ENCODE results near the gene ZNF688. TPM values are rescaled to one million over a fixed set of nuclear protein-coding genes. Genes with fewer than 3 reads are reported as not detected.

ZNF688 gene
- total and polyA plus RNA-seq, 2 of the 13 experiments (the other 11 are each of a cell fraction or from before 2014, with no cell fraction given) = 2.4 to 5.4 TPM

DNA sequence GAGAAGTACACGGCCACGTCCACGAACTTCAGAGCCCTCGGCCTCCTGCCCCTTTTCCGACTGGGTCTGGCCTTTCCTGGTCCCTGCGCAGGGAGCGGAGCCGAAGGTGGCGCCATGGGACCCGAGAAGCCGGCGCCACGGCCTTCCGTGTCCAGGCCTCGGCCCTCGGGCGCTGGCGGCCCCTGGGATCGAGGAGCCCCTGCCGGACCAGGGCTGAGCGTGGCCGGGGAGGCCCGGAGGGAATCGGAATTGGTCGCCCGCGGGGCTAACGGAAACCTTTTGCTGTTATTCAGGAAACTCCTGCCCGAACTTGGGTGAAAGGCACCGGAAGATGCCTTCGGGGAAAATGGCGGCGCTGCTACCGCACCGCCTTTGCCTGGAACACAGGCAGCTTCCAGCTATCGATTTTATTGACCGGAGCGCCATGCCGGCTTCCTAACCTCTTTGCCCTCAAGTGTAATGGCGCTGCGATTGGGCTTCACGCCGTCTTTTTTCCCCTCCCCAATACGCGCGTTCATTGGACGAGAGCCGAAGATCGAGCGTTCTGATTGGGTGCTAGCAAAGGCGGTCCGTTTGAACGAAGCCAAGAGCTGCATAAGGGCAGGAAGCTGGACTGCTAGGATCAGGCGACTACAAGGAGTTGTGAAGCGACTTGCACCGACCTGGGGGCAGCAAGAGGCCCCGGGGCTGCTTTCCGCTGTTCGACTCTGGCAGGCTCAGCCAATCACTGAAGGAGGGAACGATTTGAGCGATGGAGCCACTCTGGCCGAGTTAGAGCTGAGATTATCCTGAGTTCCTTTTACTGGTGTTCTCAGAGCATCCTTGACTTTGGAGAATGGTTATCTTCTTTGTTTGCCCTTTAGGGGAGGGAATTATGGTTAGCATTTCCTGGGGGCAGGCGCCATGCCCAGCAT is 38.7 kb upstream of the ZNF688 start, which contains the start of gene ZNF689 (continued):
- peak; percentile 68; the same call in 1 of the 2 replicates for TF ChIP-seq ZFP41 (CRISPR knock-in tag; IDR thresholded peaks at IDR 0.05; ENCODE audit: borderline replicate concordance)
- peak; percentile 65 for TF ChIP-seq RBM22 (optimal IDR thresholded peaks at IDR 0.05; ENCODE audit: low read length)
- TF ChIP-seq ZNF777 (CRISPR knock-in tag; IDR thresholded peaks at IDR 0.05) = peak; percentile 99
- TF ChIP-seq, protein P1, sequence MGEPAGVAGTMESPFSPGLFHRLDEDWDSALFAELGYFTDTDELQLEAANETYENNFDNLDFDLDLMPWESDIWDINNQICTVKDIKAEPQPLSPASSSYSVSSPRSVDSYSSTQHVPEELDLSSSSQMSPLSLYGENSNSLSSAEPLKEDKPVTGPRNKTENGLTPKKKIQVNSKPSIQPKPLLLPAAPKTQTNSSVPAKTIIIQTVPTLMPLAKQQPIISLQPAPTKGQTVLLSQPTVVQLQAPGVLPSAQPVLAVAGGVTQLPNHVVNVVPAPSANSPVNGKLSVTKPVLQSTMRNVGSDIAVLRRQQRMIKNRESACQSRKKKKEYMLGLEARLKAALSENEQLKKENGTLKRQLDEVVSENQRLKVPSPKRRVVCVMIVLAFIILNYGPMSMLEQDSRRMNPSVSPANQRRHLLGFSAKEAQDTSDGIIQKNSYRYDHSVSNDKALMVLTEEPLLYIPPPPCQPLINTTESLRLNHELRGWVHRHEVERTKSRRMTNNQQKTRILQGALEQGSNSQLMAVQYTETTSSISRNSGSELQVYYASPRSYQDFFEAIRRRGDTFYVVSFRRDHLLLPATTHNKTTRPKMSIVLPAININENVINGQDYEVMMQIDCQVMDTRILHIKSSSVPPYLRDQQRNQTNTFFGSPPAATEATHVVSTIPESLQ (CRISPR knock-in tag; conservative IDR thresholded peaks at IDR 0.05) = peak; percentile 95
- TF ChIP-seq ZNF350 (CRISPR knock-in tag; IDR thresholded peaks at IDR 0.05; ENCODE audit: borderline replicate concordance, low read depth) = peak; percentile 97
- TF ChIP-seq, protein P2, sequence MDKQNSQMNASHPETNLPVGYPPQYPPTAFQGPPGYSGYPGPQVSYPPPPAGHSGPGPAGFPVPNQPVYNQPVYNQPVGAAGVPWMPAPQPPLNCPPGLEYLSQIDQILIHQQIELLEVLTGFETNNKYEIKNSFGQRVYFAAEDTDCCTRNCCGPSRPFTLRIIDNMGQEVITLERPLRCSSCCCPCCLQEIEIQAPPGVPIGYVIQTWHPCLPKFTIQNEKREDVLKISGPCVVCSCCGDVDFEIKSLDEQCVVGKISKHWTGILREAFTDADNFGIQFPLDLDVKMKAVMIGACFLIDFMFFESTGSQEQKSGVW (CRISPR knock-in tag; IDR thresholded peaks at IDR 0.05; ENCODE audit: borderline replicate concordance) = no peak
- TF ChIP-seq, protein P3, sequence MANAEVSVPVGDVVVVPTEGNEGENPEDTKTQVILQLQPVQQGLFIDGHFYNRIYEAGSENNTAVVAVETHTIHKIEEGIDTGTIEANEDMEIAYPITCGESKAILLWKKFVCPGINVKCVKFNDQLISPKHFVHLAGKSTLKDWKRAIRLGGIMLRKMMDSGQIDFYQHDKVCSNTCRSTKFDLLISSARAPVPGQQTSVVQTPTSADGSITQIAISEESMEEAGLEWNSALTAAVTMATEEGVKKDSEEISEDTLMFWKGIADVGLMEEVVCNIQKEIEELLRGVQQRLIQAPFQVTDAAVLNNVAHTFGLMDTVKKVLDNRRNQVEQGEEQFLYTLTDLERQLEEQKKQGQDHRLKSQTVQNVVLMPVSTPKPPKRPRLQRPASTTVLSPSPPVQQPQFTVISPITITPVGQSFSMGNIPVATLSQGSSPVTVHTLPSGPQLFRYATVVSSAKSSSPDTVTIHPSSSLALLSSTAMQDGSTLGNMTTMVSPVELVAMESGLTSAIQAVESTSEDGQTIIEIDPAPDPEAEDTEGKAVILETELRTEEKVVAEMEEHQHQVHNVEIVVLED (CRISPR knock-in tag; IDR thresholded peaks at IDR 0.05; ENCODE audit: borderline replicate concordance) = peak; percentile 89
- TF ChIP-seq ZNF354B (CRISPR knock-in tag; IDR thresholded peaks at IDR 0.05) = 0 out of 2 replicates have a peak, but pooled peaks have one; percentile 82
- TF ChIP-seq ZNF207 (IDR thresholded peaks at IDR 0.05; ENCODE audit: borderline replicate concordance) = no peak
- TF ChIP-seq, protein P4, sequence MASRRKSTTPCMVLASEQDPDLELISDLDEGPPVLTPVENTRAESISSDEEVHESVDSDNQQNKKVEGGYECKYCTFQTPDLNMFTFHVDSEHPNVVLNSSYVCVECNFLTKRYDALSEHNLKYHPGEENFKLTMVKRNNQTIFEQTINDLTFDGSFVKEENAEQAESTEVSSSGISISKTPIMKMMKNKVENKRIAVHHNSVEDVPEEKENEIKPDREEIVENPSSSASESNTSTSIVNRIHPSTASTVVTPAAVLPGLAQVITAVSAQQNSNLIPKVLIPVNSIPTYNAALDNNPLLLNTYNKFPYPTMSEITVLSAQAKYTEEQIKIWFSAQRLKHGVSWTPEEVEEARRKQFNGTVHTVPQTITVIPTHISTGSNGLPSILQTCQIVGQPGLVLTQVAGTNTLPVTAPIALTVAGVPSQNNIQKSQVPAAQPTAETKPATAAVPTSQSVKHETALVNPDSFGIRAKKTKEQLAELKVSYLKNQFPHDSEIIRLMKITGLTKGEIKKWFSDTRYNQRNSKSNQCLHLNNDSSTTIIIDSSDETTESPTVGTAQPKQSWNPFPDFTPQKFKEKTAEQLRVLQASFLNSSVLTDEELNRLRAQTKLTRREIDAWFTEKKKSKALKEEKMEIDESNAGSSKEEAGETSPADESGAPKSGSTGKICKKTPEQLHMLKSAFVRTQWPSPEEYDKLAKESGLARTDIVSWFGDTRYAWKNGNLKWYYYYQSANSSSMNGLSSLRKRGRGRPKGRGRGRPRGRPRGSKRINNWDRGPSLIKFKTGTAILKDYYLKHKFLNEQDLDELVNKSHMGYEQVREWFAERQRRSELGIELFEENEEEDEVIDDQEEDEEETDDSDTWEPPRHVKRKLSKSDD (CRISPR knock-in tag; IDR thresholded peaks at IDR 0.05; ENCODE audit: low read depth) = peak; percentile 93
- no peak for TF ChIP-seq JUNB (CRISPR knock-in tag; IDR thresholded peaks at IDR 0.05; ENCODE audit: borderline replicate concordance)
- TF ChIP-seq NKX3-1 (CRISPR knock-in tag; IDR thresholded peaks at IDR 0.05) = peak; percentile 89; the same call in 1 of the 2 replicates
- TF ChIP-seq ASH2L (IDR thresholded peaks at IDR 0.05; ENCODE audit: insufficient read length, low read depth, low read length) = peak; percentile 95
- TF ChIP-seq ZNF30 (CRISPR knock-in tag; IDR thresholded peaks at IDR 0.05) = peak; percentile 80; the same call in 1 of the 2 replicates
- peak; percentile 94; the same call in 1 of the 2 replicates for TF ChIP-seq SMAD9 (CRISPR knock-in tag; IDR thresholded peaks at IDR 0.05)
- TF ChIP-seq XBP1 (CRISPR knock-in tag; IDR thresholded peaks at IDR 0.05) = no peak
- peak; percentile 80 for TF ChIP-seq PPARG (CRISPR knock-in tag; conservative IDR thresholded peaks at IDR 0.05)
- no peak; the same call in 1 of the 2 replicates for TF ChIP-seq ZNF460 (CRISPR knock-in tag; IDR thresholded peaks at IDR 0.05; ENCODE audit: borderline replicate concordance)
- peak; percentile 98 for TF ChIP-seq NFRKB (IDR thresholded peaks at IDR 0.05)

All from HepG2 (cell line).